NCI-H69 (cell line): ENCODE measurements around the gene ZXDC.

Experiments used
- DNase-seq: peaks from one replicate; lab custom pipeline; 2025; lab: John Stamatoyannopoulos, UW

The ZXDC gene

DNA sequence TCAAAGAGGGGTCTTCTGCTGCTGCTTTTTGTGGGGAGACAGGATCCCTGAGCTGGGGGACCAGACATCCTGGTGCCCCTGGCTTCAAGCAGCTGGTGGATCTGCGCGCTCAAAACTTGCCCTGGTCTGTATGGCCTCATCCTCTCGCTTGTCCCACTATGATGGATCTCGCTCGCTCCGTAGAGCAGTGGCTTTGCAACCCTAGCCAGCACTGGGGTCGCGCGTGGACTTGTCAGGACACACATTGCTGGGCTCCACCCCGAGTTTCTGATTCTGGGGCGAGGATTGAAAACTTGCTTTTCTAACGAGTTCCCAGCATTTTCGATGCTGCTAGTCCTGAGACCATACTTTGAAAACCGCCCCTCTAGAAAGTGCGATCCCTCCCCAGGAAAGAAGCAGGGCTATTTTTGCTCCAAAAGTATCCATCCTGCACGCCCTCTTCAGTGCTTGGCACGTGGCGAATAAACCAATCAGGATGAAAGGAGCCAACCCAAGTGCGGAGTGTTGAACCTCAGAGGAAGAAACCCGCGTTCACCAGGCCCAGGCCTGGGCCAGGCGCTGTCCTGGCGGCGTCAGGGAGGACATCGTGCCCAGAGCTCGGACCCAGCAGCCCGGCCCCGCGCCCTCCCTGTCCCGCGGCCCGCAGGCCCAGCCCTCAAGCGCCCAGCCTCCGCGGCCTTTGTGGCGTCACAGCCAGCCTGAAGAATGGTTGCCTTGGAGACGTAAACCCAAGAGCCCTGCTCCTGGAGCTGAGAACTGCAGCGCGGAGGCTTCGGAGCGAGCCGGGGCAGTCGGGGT, 81.3 kb downstream of the ZXDC start, which contains the start of gene CFAP100:
Gene CFAP100, plus strand, starts transcription at position 731 of the 798 bp plus-strand sequence. CDS start 1,092 bp downstream, outside the sequence.
- peak; percentile 49 for DNase-seq

DNA sequence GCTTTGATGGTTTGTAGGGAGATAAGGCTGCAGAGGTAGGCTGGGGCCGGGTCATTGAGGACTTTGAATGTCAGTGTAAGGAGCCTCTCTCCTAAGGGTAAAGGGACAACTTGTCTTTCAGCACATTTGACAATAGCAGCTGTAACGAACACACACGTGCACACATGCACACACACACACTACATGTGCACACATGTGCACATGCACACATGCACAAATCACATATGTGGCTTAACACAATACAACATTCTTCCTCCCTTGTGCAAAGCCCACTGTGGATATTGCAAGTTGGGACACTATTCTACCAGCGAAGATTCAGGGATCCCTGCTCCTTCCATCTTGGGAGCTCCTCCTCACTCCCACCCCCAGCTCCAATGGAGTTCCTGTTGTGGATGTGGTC, 82.1 kb downstream of the ZXDC start:
- DNase-seq, result no peak

DNA sequence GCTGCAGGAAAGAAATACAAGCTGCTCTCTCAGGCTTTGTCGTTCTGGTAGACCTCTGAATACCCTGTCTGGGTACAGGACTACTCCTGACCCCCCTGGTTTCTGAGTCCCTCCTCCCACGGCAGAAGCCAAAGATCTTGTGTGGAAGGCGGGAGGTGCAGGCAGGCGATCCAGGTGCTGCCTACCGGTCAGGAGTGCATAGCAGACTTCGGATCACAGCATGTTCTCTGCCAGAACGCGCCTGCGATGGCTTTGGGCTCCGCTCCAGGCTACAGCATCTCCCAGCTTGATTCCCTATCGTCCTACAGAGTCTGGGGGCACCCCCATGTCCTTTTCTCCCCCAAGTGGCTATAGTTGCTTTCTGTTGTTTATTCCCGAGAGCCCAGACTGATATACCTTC, 83.4 kb downstream of the ZXDC start:
- no peak for DNase-seq

DNA sequence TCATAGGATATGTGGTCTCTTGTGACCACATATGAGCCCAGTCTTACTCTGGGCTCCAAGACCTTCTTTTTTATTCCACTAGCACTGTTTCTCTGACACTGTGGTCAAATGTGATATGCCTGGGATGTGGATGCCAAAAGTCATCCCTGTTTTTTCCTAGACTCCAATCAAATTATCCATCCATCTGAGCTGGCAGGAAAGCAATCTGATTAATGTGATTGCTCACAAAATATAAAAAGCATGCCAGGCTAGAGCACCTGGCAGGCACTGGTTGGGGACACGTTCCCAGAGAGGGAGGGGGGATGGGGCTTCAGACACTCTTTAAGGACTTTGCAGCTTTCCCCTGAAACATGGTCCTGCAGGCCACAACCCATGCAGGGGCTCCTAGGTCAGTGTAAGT, 84.1 kb downstream of the ZXDC start:
- no peak for DNase-seq

DNA sequence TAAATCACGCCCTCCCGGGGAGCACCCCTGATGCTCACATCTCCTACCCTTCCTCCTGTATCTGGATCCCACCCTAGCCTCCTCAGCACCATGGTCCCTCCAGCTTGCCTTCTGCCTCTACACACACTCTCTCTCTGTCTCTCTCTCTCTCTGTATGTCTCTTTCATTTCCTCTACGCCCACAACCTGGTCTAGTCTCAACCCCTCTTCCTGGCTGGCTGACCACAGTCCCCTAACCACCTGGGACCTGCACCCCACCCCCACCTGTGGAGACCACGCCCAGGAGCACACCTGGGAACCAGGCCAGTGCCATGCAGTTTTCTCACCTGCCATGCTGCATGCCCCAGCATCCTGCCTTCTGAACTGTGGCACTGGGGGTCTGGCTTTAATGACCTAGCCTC, 84.9 kb downstream of the ZXDC start:
- no peak for DNase-seq

DNA sequence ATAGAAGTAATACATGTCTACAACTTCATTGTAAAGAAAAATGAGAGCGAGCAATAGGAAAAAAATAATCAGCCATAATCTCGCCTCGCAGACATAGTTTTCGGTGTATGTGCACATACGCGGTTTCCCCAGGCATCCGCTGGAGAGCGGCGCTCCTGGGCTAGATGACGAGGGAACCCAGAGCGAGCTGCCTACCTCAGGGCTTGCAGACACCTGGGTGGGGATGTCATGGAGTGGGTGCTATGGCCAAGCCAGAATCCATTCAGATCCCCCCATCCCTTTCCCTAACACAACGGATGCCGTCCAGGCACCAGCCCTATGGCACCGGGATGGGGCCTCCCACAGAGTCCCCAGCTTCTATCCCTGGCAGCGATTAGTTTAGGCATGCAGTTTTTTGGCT, 85.5 kb downstream of the ZXDC start:
- no peak for DNase-seq

DNA sequence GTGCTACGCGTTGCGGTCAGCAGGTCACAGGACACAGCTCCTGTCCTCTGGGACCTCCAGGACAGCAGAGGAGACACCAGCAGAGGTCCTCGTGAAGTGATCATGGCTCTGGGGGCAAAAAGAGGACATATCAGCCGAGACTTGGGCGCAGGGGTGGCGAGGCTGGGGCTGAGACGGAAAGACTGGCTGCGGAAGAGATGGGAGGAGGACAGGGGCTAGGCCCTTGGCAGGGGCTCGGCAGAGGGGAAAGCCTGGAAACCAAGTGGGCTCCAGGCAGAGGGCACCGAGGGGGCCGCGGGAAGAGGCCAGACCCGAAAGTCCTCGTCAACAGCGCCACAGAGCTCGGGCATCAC, 85.9 kb downstream of the ZXDC start:
- no peak for DNase-seq

DNA sequence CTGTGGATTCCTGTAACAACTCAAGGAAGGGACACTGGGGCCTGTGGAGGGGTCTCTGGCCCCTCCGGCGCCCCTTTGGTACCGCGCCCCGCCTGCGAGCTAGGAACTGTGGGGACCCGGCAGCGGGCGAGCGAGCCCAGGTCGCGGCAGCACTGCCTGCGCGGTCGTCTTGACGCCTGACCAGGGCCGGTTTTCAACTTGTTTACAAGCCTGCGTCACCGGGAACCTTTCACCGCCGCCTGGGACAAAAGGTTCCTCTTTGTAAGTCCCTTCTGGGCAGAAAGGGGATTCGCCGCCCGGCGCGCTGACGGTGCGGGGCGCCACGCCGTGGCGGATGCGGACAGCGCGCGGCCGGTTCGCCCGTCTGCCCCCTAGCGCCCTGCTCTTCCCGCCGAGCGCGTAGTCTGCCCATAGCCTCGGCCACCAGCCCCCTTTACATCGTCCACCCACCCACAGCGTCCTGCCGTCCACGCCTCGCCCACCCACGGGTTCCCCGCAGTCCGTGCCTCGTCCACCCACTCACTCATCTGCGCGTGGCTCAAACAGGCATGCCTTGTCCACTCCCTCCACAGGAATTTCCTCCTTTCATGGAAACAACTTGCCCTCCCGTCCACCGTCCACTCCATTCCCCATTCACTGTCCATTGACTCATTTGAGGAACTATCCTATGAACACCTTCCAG, 86.4 kb downstream of the ZXDC start:
- DNase-seq, result peak; percentile 74
